HT-29 (cell line): ENCODE data around the gene CNPY4. TPM values are rescaled to one million over a fixed set of nuclear protein-coding genes. Genes with fewer than 3 reads are reported as not detected.

Source experiments
- DNase-seq: peaks from one replicate; pipeline ENCODE4 v3.0.0-alpha.2; 2015; ENCODE audit warnings: low spot score
- small RNA-seq: library from RNA; depleted of rRNA; stranded (forward); fragments of <200 nt; gene quantifications from one replicate; pipeline ENCODE3, GENCODE V24; 2014
- total RNA-seq: library from RNA; depleted of rRNA; stranded (reverse); fragments of >200 nt; shearing (Covaris generic); gene quantifications from 2 replicates; pipeline ENCODE4 v1.2.3, GENCODE V29; 2014; rRNA removed

Gene CNPY4
- total RNA-seq, 1 experiment from 2014 or later = 2.7 TPM

GRCh38 chr7:100166970-100167911 lies 47.8 kb downstream of the CNPY4 start:
- no peak for DNase-seq

- DNase-seq = no peak
Measured at GRCh38 chr7:100167912-100168323, 48.5 kb downstream of the CNPY4 start.

GRCh38 chr7:100169147-100169850 lies 49.9 kb downstream of the CNPY4 start:
- no peak for DNase-seq

GRCh38 chr7:100170101-100170897 lies 50.9 kb downstream of the CNPY4 start:
- no peak for DNase-seq

GRCh38 chr7:100171087-100171681 lies 51.8 kb downstream of the CNPY4 start:
- DNase-seq = no peak

GRCh38 chr7:100171840-100172239 lies 52.4 kb downstream of the CNPY4 start:
- DNase-seq = no peak

- DNase-seq = no peak
Measured at GRCh38 chr7:100173806-100174495, 54.5 kb downstream of the CNPY4 start.

- DNase-seq = no peak
Measured at GRCh38 chr7:100174582-100174981, 55.1 kb downstream of the CNPY4 start.

Small RNAs within 50 kb of the gene (small RNA-seq; reads per million reads assigned to genes)
- gene MIR106B = 10.5 reads per million, percentile 88 among the genes with 10 or more reads in this experiment
- gene MIR25 = 175 reads per million, percentile 98 among the genes with 10 or more reads in this experiment
- 63.7 reads per million, percentile 96 among the genes with 10 or more reads in this experiment for gene MIR93

Other genes starting within 250 kb of the CNPY4 start
- gene OR2AE1, start 242.6 kb upstream of the CNPY4 start, total RNA-seq = 0.55 TPM in 1 of 2 replicates, not detected in the other
- 15.1 and 16.0 TPM in 2 replicates for gene TRIM4, start 200.1 kb upstream of the CNPY4 start, total RNA-seq
- not detected in 2 replicates for gene GJC3, start 190.0 kb upstream of the CNPY4 start, total RNA-seq
- gene AZGP1, start 143.6 kb upstream of the CNPY4 start, total RNA-seq = 42.3 and 43.2 TPM in 2 replicates
- gene ZKSCAN1, start 104.0 kb upstream of the CNPY4 start, total RNA-seq = 22.5 and 32.1 TPM in 2 replicates
- 7.7 and 7.9 TPM in 2 replicates for gene ZSCAN21, start 69.9 kb upstream of the CNPY4 start, total RNA-seq
- 22.2 and 23.6 TPM in 2 replicates for gene ZNF3, start 37.9 kb upstream of the CNPY4 start, total RNA-seq
- gene COPS6, start 30.7 kb upstream of the CNPY4 start, total RNA-seq = 111 and 128 TPM in 2 replicates
- 461 and 531 TPM in 2 replicates for gene MCM7, start 18.2 kb upstream of the CNPY4 start, total RNA-seq
- gene AP4M1, start 18.0 kb upstream of the CNPY4 start, total RNA-seq = 36.8 and 38.1 TPM in 2 replicates
- 45.0 and 65.5 TPM in 2 replicates for gene TAF6, start 276 bp upstream of the CNPY4 start, total RNA-seq
- 1.3 and 2.9 TPM in 2 replicates for gene MBLAC1, start 7.3 kb downstream of the CNPY4 start, total RNA-seq
- gene LAMTOR4, start 29.3 kb downstream of the CNPY4 start, total RNA-seq = 310 and 344 TPM in 2 replicates
- gene TRAPPC14, start 39.1 kb downstream of the CNPY4 start, total RNA-seq = 22.5 and 27.8 TPM in 2 replicates
- gene GAL3ST4, start 49.0 kb downstream of the CNPY4 start, total RNA-seq = not detected in 2 replicates
- 1.7 and 4.2 TPM in 2 replicates for gene GPC2, start 57.7 kb downstream of the CNPY4 start, total RNA-seq
- 0.05 and 0.08 TPM in 2 replicates for gene STAG3, start 58.3 kb downstream of the CNPY4 start, total RNA-seq
- gene PVRIG, start 100.3 kb downstream of the CNPY4 start, total RNA-seq = not detected in 2 replicates
- not detected in 2 replicates for gene SPDYE3, start 188.1 kb downstream of the CNPY4 start, total RNA-seq
- gene PILRB, start 238.5 kb downstream of the CNPY4 start, total RNA-seq = 104 and 119 TPM in 2 replicates